Brain microvascular endothelial cell (primary cell): Measurements from ENCODE around the gene KAT8.
"Not testable (repeated sequence)": the region's sequence is repeated elsewhere in the genome, so short reads cannot be mapped to it uniquely, and the experiment has no call there.

Experiments used
- DNase-seq: peaks from one replicate; pipeline ENCODE4 v3.0.0-alpha.2; 2020
- H3K27ac ChIP-seq: fragments of 250-450 bp; sonication (Bioruptor Pico); 2 replicates; pipeline ENCODE4 v1.5.1; 2020; ENCODE audit warnings: mild to moderate bottlenecking, moderate library complexity
- H3K27me3 ChIP-seq: fragments of 250-450 bp; sonication (Bioruptor Pico); replicated peaks from 2 replicates; pipeline ENCODE4 v1.5.1; 2020; ENCODE audit warnings: mild to moderate bottlenecking
- H3K36me3 ChIP-seq: fragments of 250-450 bp; sonication (Bioruptor Pico); replicated peaks from 2 replicates; pipeline ENCODE4 v1.5.1; 2020; ENCODE audit warnings: mild to moderate bottlenecking
- H3K4me3 ChIP-seq: 2 replicates; pipeline ENCODE4 v1.5.1; 2011; ENCODE audit warnings: low read depth, mild to moderate bottlenecking, control low read depth, low read length, moderate library complexity
- in situ Hi-C: cut with HindIII; loops from 2 replicates; pipeline ENCODE4 v1.10.0; 2017; ENCODE audit warnings: low sequenced_read_pairs, low pct_ligation_motif_present
- TF ChIP-seq, protein P1 (sequence below): IDR thresholded peaks from 2 replicates; pipeline ENCODE4 v1.5.1; 2011; ENCODE audit warnings: low read depth, mild to moderate bottlenecking, moderate library complexity, low read length, control low read depth, inconsistent platforms; ENCODE audit errors: missing control alignments

KAT8 gene

DNA sequence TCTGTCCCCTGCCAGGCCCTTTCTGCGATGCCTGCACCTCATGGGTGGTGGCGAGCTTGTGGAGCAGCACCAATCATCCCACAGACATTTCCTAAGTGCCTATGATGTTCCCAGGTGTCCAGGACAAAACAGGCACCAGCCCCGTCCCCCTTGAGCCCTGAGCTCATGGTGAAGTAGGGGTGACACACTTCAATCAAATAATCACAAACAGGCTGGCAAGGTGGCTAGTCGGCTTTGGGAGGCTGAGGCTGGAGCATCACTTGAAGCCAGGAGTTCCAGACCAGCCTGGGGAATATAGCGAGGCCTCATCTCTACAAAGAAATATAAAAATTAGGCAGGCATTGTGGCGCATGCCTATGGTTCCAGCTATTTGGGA, 18.8 kb downstream of the KAT8 start:
- Histone ChIP-seq H3K27ac (no peak overlapping the region), H3K4me3 (no peak overlapping the region), H3K27me3 (no peaks in the 10 kb centered on the region), H3K36me3 (no peaks in the 10 kb centered on the region)
- DNase-seq, result no peak
- in situ Hi-C loops, result no loop called here
- TF ChIP-seq, protein P1, sequence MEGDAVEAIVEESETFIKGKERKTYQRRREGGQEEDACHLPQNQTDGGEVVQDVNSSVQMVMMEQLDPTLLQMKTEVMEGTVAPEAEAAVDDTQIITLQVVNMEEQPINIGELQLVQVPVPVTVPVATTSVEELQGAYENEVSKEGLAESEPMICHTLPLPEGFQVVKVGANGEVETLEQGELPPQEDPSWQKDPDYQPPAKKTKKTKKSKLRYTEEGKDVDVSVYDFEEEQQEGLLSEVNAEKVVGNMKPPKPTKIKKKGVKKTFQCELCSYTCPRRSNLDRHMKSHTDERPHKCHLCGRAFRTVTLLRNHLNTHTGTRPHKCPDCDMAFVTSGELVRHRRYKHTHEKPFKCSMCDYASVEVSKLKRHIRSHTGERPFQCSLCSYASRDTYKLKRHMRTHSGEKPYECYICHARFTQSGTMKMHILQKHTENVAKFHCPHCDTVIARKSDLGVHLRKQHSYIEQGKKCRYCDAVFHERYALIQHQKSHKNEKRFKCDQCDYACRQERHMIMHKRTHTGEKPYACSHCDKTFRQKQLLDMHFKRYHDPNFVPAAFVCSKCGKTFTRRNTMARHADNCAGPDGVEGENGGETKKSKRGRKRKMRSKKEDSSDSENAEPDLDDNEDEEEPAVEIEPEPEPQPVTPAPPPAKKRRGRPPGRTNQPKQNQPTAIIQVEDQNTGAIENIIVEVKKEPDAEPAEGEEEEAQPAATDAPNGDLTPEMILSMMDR, result no peak

GRCh38 chr16:31136822-31137499, 19.5 kb downstream of the KAT8 start:
- H3K27ac ChIP-seq, H3K4me3 ChIP-seq, in situ Hi-C loops, DNase-seq, H3K36me3 ChIP-seq, H3K27me3 ChIP-seq: not testable (repeated sequence)

DNA sequence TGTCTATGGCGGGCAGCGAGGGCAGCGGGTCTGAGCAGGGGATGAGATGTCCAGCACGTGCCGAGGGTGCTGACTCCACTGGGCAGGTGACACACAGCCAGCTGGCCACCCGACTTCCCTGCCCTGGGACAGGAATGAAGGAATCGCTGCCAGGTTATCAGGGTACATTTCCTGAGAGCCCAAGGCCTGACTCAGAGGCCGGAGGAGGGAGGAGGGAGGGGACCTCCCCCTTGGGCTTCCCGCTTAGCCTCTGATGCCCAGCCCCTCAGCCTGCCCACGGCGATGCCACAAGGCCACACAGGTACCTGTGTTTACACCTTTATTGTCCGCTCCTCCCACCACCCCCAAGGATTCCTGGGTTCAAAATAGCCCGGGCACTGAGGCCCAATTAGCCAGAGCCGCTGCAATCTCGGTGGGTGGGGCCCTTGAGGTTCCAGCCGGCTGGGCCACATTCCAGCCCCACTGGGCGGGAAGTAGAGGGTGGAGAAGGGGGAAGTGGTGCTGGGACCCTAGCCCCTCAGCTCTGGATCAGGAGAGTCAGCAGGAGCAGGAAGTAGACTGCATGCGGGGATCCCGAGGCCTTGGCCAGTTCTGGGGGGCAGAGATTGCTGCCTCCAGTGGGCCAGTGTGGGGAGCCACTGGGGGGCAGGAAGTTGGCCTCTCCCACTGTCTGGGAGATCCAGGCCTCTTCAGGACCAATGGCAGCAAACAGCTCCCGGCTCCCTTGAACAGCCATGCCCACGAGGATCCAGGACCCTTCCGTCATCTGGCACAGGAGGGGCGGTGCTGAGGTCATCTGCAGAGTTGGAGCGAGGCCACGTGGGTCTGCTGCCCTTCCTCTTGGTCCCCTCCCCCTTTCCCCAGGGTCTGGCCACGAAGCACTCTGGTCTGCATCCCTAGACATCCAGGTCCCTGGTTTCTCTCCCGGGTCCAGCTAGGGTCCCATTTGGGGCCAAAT, 21.4 kb downstream of the KAT8 start:
- H3K27me3 ChIP-seq, result no peaks in the 10 kb centered on the region
- DNase-seq, result peak; percentile 43
- TF ChIP-seq, protein P1, result no peak
- in situ Hi-C loops, result no loop called here
- no peaks in the 10 kb centered on the region for H3K36me3 ChIP-seq
- no peak overlapping the region for H3K4me3 ChIP-seq
- no peak overlapping the region for H3K27ac ChIP-seq

DNA sequence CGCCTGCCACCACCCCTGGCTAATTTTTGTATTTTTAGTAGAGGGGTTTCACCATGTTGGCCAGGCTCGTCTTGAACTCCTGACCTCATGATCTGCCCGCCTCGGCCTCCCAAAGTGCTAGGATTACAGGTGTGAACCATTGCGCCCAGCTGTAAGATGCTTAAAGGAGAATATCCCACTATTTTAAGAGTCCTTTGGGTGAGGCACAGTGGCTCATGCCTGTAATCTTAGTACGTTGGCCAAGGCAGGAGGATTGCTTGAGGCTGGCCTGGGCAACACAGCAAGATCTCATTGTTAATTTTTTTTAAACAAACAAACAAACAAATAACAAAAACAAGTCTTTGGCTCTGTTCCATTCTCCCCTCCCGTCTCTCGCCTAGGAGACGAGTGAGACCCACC, 23.6 kb downstream of the KAT8 start:
- in situ Hi-C loops, result not testable (repeated sequence)

DNA sequence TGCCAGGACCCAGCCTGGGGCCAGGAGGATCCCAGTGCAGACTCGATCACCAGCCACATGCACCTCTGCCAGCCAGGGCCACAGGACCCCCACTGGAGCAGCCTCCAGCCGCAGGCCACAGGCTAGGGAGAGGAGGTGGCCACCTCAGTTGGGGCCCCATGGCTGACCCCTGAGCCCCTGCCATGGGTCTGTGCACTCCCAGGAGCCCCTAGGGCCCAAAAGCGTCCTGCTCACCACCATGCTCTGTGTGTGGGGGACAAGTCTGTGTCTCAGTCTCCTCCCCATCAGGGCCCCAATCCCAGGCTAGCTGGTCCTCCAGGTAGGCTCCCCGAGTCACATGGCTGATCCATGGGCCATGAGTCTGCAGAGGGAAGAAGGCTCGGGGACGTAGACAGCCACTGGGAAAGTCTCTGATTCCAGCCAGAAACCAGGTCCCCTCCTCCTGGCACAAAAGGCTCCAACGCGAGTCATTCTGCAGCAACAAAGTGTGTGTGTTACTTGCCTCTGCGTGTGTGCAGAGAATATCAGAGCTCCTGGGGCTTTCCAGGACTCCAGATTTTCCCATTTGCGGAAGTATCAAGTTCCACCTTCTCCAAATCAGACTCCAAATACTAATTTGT, 24.1 kb downstream of the KAT8 start:
- peak overlapping the region; percentile 18 for H3K4me3 ChIP-seq
- peak overlapping the region; percentile 39 for H3K27ac ChIP-seq
- H3K36me3 ChIP-seq, result no peaks in the 10 kb centered on the region
- in situ Hi-C loops, result no loop called here
- no peaks in the 10 kb centered on the region for H3K27me3 ChIP-seq
- TF ChIP-seq, protein P1, result no peak
- DNase-seq, result peak; percentile 54

More for the DNA sequence above, 23.6 kb downstream of the KAT8 start:
- H3K36me3 ChIP-seq, H3K4me3 ChIP-seq, DNase-seq, H3K27me3 ChIP-seq, H3K27ac ChIP-seq: not testable (repeated sequence)

DNA sequence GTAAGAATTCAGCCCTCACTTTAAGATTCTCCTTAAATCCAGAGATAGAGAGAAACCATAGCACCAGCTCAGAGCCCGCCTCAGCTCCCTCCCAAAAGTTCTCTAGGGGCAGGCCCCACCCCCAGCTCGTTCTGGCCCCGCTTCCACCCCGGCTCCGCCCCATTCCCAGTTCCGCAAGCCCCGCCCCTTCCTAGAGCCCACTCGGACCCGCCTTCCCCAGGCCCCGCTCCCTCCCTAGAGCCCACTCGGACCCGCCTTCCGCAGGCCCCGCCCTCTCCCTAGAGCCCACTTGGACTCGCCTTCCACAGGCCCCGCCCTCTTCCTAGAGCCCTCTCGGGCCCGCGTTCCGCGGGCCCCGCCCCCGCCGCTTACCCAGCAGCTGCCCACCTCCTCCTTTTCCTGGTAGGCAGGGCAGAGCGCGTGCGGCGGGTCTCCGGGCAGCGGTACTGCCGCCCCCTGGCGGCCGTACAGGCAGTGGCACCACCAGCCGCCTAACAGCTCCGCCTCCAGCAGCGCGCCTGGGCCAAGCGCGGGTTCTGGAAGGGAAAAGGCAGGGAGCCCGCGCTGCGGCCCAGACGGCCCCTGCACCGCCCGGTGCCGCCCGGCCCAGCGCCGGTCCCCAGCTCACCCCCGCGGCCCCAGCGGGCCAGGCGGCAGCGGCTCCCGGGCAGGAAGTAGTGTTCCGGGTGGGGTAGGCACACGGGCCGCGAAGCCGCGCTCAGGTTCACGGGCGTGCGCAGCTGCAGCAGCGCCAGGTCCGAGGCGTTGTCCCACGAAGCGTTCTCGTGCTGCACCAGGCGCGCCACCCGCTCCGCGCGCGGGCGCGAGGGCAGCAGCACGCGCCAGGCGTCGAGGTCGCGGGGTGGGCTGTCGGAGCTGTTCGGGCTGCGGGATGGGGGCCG, 24.9 kb downstream of the KAT8 start:
- peak overlapping the region; percentile 39 for H3K27ac ChIP-seq
- H3K27me3 ChIP-seq, result no peaks in the 10 kb centered on the region
- H3K4me3 ChIP-seq, result peak overlapping the region; percentile 39
- in situ Hi-C loops, result no loop called here
- TF ChIP-seq, protein P1, result peak; percentile 82
- no peaks in the 10 kb centered on the region for H3K36me3 ChIP-seq
- peak; percentile 98 for DNase-seq
